ENCODE measurements around the gene WDR44.

- TF ChIP-seq CTCF (IDR thresholded peaks at IDR 0.05 in 2 of 3, conservative IDR thresholded peaks at IDR 0.05 in 1 of 3; ENCODE audit: control insufficient read depth in 2 of 3, extremely low read depth in 1 of 3, insufficient read depth in 1 of 3, low read depth in 3 of 3, low read length in 3 of 3) (no peak), REST (IDR thresholded peaks at IDR 0.05; ENCODE audit: low read depth, low read length) (no peak), ELK1 (IDR thresholded peaks at IDR 0.05; ENCODE audit: low read depth, low read length) (no peak), POLR2A (IDR thresholded peaks at IDR 0.05; ENCODE audit: low read depth, low read length) (no peak), ZBTB40 (IDR thresholded peaks at IDR 0.05; ENCODE audit: borderline replicate concordance) (no peak), SREBF1 (IDR thresholded peaks at IDR 0.05; ENCODE audit: low read length) (no peak)
Measured at GRCh38 chrX:118392716-118393115, 46.8 kb downstream of the WDR44 start.

Data from GM12878 (cell line).